ENCODE measurements around the gene C17orf50. TPM values are rescaled to one million over a fixed set of nuclear protein-coding genes. Genes with fewer than 3 reads are reported as not detected.
A peak's percentile ranks its signal among the peaks of the same experiment; 100 is the strongest.

Gene C17orf50
- total RNA-seq, 1 experiment from 2014 or later, result not detected

GRCh38 chr17:35725058-35725457, 35.6 kb upstream of the C17orf50 start:
- no peak overlapping the region for H3K4me2 ChIP-seq (ENCODE audit: low read length)
- no peak for ATAC-seq
- POLR2A ChIA-PET (ENCODE audit: unreplicated experiment), result no interaction called here

GRCh38 chr17:35725802-35726126, 34.9 kb upstream of the C17orf50 start:
- intact Hi-C loops (cut with micrococcal nuclease), result no loop called here
- BruUV-seq (replicated peaks), result TSS peak; percentile 24
- no peak overlapping the region for H3K9ac ChIP-seq (ENCODE audit: low read length)
- POLR2A ChIA-PET (ENCODE audit: unreplicated experiment), result no interaction called here
- H2AFZ ChIP-seq (ENCODE audit: low read length), result no peak overlapping the region
- H3K4me1 ChIP-seq (ENCODE audit: insufficient read depth, low read length), result no peaks in the 10 kb centered on the region
- no peaks in the 10 kb centered on the region for H3K9me2 ChIP-seq (replicated peaks; ENCODE audit: low read length)
- ATAC-seq (no peak), DNase-seq (no peak)
- no peaks in the 10 kb centered on the region for H3K27me3 ChIP-seq (ENCODE audit: low read length)
- CTCF ChIA-PET, result no interaction called here
- H3K36me3 ChIP-seq (ENCODE audit: low read depth, low read length), result peaks cover 19% of the 10 kb centered on the region
- TF ChIP-seq EZH2 (IDR thresholded peaks at IDR 0.05; ENCODE audit: low read length, unreplicated experiment) (no peak), CTCF (conservative IDR thresholded peaks at IDR 0.05; ENCODE audit: low read depth, low read length) (no peak), EZH2phosphoT487 (IDR thresholded peaks at IDR 0.05; ENCODE audit: borderline replicate concordance, low read length) (no peak)
- no peaks in the 10 kb centered on the region for H3K9me3 ChIP-seq (ENCODE audit: low read length)
- no peaks in the 10 kb centered on the region for H3F3A ChIP-seq (ENCODE audit: low read length, unreplicated experiment)
- no peak overlapping the region for H3K27ac ChIP-seq (ENCODE audit: low read length)
- H3K4me2 ChIP-seq (ENCODE audit: low read length), result no peak overlapping the region
- H4K20me1 ChIP-seq (ENCODE audit: low read length), result no peaks in the 10 kb centered on the region
- no peak overlapping the region for H3K4me3 ChIP-seq (ENCODE audit: low read length)
- H3K79me2 ChIP-seq (ENCODE audit: low read length), result no peaks in the 10 kb centered on the region

More at GRCh38 chr17:35725058-35725457, 35.6 kb upstream of the C17orf50 start:
- H3K9me3 ChIP-seq (ENCODE audit: low read length), result no peaks in the 10 kb centered on the region
- no peaks in the 10 kb centered on the region for H3F3A ChIP-seq (ENCODE audit: low read length, unreplicated experiment)
- H3K4me3 ChIP-seq (ENCODE audit: low read length), result no peak overlapping the region
- peaks cover 20% of the 10 kb centered on the region for H3K36me3 ChIP-seq (ENCODE audit: low read depth, low read length)
- H4K20me1 ChIP-seq (ENCODE audit: low read length), result no peaks in the 10 kb centered on the region
- BruUV-seq (replicated peaks), result no TSS peak
- no peak overlapping the region for H3K27ac ChIP-seq (ENCODE audit: low read length)
- no peaks in the 10 kb centered on the region for H3K4me1 ChIP-seq (ENCODE audit: insufficient read depth, low read length)
- no peak for DNase-seq
- H3K79me2 ChIP-seq (ENCODE audit: low read length), result no peaks in the 10 kb centered on the region
- intact Hi-C loops (cut with micrococcal nuclease), result no loop called here
- H2AFZ ChIP-seq (ENCODE audit: low read length), result no peak overlapping the region
- no peaks in the 10 kb centered on the region for H3K9me2 ChIP-seq (replicated peaks; ENCODE audit: low read length)
- CTCF ChIA-PET, result no interaction called here
- TF ChIP-seq EZH2phosphoT487 (IDR thresholded peaks at IDR 0.05; ENCODE audit: borderline replicate concordance, low read length) (no peak), EZH2 (IDR thresholded peaks at IDR 0.05; ENCODE audit: low read length, unreplicated experiment) (no peak), CTCF (conservative IDR thresholded peaks at IDR 0.05; ENCODE audit: low read depth, low read length) (no peak)
- H3K9ac ChIP-seq (ENCODE audit: low read length), result no peak overlapping the region
- H3K27me3 ChIP-seq (ENCODE audit: low read length), result no peaks in the 10 kb centered on the region

GRCh38 chr17:35726127-35726952, 34.3 kb upstream of the C17orf50 start:
- no peak overlapping the region for H3K9ac ChIP-seq (ENCODE audit: low read length)

More at GRCh38 chr17:35726127-35726952, 34.3 kb upstream of the C17orf50 start:
- BruUV-seq (replicated peaks), result no TSS peak
- TF ChIP-seq EZH2 (IDR thresholded peaks at IDR 0.05; ENCODE audit: low read length, unreplicated experiment), result no peak
- no peak for TF ChIP-seq CTCF (conservative IDR thresholded peaks at IDR 0.05; ENCODE audit: low read depth, low read length)
- TF ChIP-seq EZH2phosphoT487 (IDR thresholded peaks at IDR 0.05; ENCODE audit: borderline replicate concordance, low read length), result no peak
- Histone ChIP-seq H4K20me1 (ENCODE audit: low read length) (no peaks in the 10 kb centered on the region), H3K9me3 (ENCODE audit: low read length) (no peaks in the 10 kb centered on the region), H3K27me3 (ENCODE audit: low read length) (no peaks in the 10 kb centered on the region), H2AFZ (ENCODE audit: low read length) (no peak overlapping the region), H3K27ac (ENCODE audit: low read length) (no peak overlapping the region), H3K79me2 (ENCODE audit: low read length) (no peaks in the 10 kb centered on the region), H3F3A (ENCODE audit: low read length, unreplicated experiment) (no peaks in the 10 kb centered on the region), H3K4me1 (ENCODE audit: insufficient read depth, low read length) (no peaks in the 10 kb centered on the region), H3K36me3 (ENCODE audit: low read depth, low read length) (peaks cover 19% of the 10 kb centered on the region), H3K4me2 (ENCODE audit: low read length) (no peak overlapping the region), H3K4me3 (ENCODE audit: low read length) (no peak overlapping the region), H3K9me2 (replicated peaks; ENCODE audit: low read length) (no peaks in the 10 kb centered on the region)
- intact Hi-C loops (cut with micrococcal nuclease), result no loop called here
- DNase-seq, result peak; percentile 58
- POLR2A ChIA-PET (ENCODE audit: unreplicated experiment), result no interaction called here
- CTCF ChIA-PET, result no interaction called here
- ATAC-seq, result no peak

Data from PC-3 (cell line).